ENCODE results near the gene FAHD1. TPM values are rescaled to one million over a fixed set of nuclear protein-coding genes. Genes with fewer than 3 reads are reported as not detected.
A peak's percentile ranks its signal among the peaks of the same experiment; 100 is the strongest.

Gene FAHD1
- total and polyA plus RNA-seq, 4 donors, result 17.2 to 32.1 (median 25.6) TPM

DNA sequence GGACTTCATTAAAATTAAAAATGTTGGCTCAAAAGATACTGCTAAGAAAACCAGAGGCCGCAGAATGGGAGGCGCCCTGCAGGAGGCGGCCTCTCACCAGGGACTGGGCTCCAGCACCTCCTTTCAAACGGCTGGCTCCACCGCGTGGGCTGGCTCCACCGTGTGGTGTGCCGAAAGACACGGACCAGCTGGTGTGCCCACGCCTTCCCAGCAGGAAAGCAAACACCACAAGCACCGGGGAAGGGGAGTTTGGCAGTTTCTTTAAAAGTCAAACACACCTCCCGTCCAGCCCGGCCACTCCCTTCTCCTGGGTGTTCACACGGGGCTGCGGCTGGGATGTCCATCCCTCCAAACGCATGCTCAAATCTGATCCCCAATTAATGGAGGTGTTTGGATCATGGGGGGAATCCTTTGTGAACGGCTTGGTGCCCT is 14.3 kb upstream of the FAHD1 start:
- Histone ChIP-seq H3K9me3 (ENCODE audit: control insufficient read depth in 4 of 4, insufficient read depth in 3 of 4, low read length in 3 of 4) (no peaks in the 10 kb centered on the region), H3K27ac (ENCODE audit: low read depth in 1 of 2, low read length in 1 of 2) (no peak overlapping the region), H3K4me1 (ENCODE audit: control insufficient read depth in 5 of 5, insufficient read depth in 5 of 5, low read length in 5 of 5) (peaks cover 0 to 13% (median 0%) of the 10 kb centered on the region in 5 donors), H3K4me3 (no peak overlapping the region), H3K36me3 (ENCODE audit: control insufficient read depth in 4 of 4, insufficient read depth in 4 of 4, low read length in 4 of 4) (peaks cover 2 to 43% (median 5%) of the 10 kb centered on the region in 4 donors), H3K27me3 (ENCODE audit: control insufficient read depth in 3 of 3, insufficient read depth in 3 of 3, low read length in 2 of 3) (no peaks in the 10 kb centered on the region), H3K9ac (ENCODE audit: insufficient read depth in 1 of 2, low read length in 2 of 2) (no peak overlapping the region)
- WGBS, 2 donors, result 25 to 30% methylated on average over 17 of the region's 17 CpGs
- ATAC-seq (ENCODE audit: insufficient read depth, low FRiP score) (peak; percentile 89), DNase-seq (peak; percentile 91 to 94 (median 92))
- TF ChIP-seq, protein P1, sequence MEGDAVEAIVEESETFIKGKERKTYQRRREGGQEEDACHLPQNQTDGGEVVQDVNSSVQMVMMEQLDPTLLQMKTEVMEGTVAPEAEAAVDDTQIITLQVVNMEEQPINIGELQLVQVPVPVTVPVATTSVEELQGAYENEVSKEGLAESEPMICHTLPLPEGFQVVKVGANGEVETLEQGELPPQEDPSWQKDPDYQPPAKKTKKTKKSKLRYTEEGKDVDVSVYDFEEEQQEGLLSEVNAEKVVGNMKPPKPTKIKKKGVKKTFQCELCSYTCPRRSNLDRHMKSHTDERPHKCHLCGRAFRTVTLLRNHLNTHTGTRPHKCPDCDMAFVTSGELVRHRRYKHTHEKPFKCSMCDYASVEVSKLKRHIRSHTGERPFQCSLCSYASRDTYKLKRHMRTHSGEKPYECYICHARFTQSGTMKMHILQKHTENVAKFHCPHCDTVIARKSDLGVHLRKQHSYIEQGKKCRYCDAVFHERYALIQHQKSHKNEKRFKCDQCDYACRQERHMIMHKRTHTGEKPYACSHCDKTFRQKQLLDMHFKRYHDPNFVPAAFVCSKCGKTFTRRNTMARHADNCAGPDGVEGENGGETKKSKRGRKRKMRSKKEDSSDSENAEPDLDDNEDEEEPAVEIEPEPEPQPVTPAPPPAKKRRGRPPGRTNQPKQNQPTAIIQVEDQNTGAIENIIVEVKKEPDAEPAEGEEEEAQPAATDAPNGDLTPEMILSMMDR (IDR thresholded peaks at IDR 0.05; ENCODE audit: control extremely low read depth, extremely low read depth), result peak; percentile 30

DNA sequence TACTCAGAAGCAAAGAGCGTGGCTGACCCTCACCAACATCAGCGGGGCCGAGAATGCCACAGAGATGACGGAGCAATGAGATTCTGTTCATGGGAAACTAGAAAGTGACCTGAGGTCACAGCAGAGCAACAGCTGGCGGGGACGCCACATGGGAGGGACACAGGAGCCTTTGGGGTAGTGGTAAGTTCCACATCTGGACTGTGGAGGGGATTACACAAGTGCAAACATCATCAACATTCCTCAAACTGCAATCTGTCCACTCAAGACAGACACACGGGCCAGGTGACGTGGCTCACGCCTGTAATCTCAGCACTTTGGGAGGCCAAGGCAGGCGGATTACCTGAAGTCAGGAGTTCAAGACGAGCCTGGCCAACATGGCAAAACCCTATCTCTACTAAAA is 11.5 kb upstream of the FAHD1 start:
- no peak overlapping the region for H3K27ac ChIP-seq (ENCODE audit: low read depth in 1 of 2, low read length in 1 of 2)
- WGBS, 2 donors, result 91 to 92% methylated on average over 11 of the region's 11 CpGs
- no peak overlapping the region for H3K4me3 ChIP-seq
- DNase-seq, result no peak
- no peaks in the 10 kb centered on the region for H3K9me3 ChIP-seq (ENCODE audit: control insufficient read depth in 4 of 4, insufficient read depth in 3 of 4, low read length in 3 of 4)
- TF ChIP-seq, protein P1 (IDR thresholded peaks at IDR 0.05; ENCODE audit: control extremely low read depth, extremely low read depth), result no peak
- H3K36me3 ChIP-seq (ENCODE audit: control insufficient read depth in 4 of 4, insufficient read depth in 4 of 4, low read length in 4 of 4), result peaks cover 0 to 44% (median 5%) of the 10 kb centered on the region in 4 donors
- peaks cover 0 to 13% (median 0%) of the 10 kb centered on the region in 5 donors for H3K4me1 ChIP-seq (ENCODE audit: control insufficient read depth in 5 of 5, insufficient read depth in 5 of 5, low read length in 5 of 5)
- no peaks in the 10 kb centered on the region for H3K27me3 ChIP-seq (ENCODE audit: control insufficient read depth in 3 of 3, insufficient read depth in 3 of 3, low read length in 2 of 3)
- no peak for ATAC-seq (ENCODE audit: insufficient read depth, low FRiP score)
- H3K9ac ChIP-seq (ENCODE audit: insufficient read depth in 1 of 2, low read length in 2 of 2), result no peak overlapping the region

GRCh38 chr16:1816396-1817275 is 10.4 kb upstream of the FAHD1 start:
- TF ChIP-seq, protein P1 (IDR thresholded peaks at IDR 0.05; ENCODE audit: control extremely low read depth, extremely low read depth), result no peak
- H3K9ac ChIP-seq (ENCODE audit: insufficient read depth in 1 of 2, low read length in 2 of 2), result no peak overlapping the region
- no peaks in the 10 kb centered on the region for H3K27me3 ChIP-seq (ENCODE audit: control insufficient read depth in 3 of 3, insufficient read depth in 3 of 3, low read length in 2 of 3)
- no peak for DNase-seq
- ATAC-seq (ENCODE audit: insufficient read depth, low FRiP score), result no peak
- WGBS, 2 donors, result 95 to 97% methylated on average over 39 to 40 of the region's 40 CpGs
- no peaks in the 10 kb centered on the region for H3K9me3 ChIP-seq (ENCODE audit: control insufficient read depth in 4 of 4, insufficient read depth in 3 of 4, low read length in 3 of 4)
- H3K4me3 ChIP-seq, result no peak overlapping the region
- H3K4me1 ChIP-seq (ENCODE audit: control insufficient read depth in 5 of 5, insufficient read depth in 5 of 5, low read length in 5 of 5), result peaks cover 0 to 13% (median 0%) of the 10 kb centered on the region in 5 donors
- peaks cover 0 to 49% (median 8%) of the 10 kb centered on the region in 4 donors for H3K36me3 ChIP-seq (ENCODE audit: control insufficient read depth in 4 of 4, insufficient read depth in 4 of 4, low read length in 4 of 4)
- H3K27ac ChIP-seq (ENCODE audit: low read depth in 1 of 2, low read length in 1 of 2), result no peak overlapping the region

Measured in lung (tissue), 12 donors.